OCI-LY1 (cell line): ENCODE measurements around the gene IL21.

Experiments
- H2AFZ ChIP-seq: fragments of 200-600 bp; sonication (generic), shearing (Covaris generic); 2 replicates; pipeline ENCODE4 v1.6.0; 2014; ENCODE audit warnings: antibody characterized with exemption, mild to moderate bottlenecking, low read length
- H3F3A ChIP-seq: fragments of 200-600 bp; sonication (generic), shearing (Covaris generic); 2 replicates; pipeline ENCODE4 v1.6.0; 2014; ENCODE audit warnings: mild to moderate bottlenecking, antibody characterized with exemption, low read length, moderate library complexity; ENCODE audit not compliant: insufficient read depth
- H3K27ac ChIP-seq: fragments of 200-600 bp; sonication (generic); 2 replicates; pipeline ENCODE4 v1.5.1; 2014; ENCODE audit warnings: low read length, mixed run types, mild to moderate bottlenecking, low read depth; ENCODE audit not compliant: poor library complexity, severe bottlenecking
- H3K27me3 ChIP-seq: fragments of 200-600 bp; sonication (generic); 2 replicates; pipeline ENCODE4 v1.6.0; 2014; ENCODE audit warnings: antibody characterized with exemption, mild to moderate bottlenecking, low read length, moderate library complexity; ENCODE audit not compliant: insufficient read depth
- H3K36me3 ChIP-seq: fragments of 200-600 bp; sonication (generic); 2 replicates; pipeline ENCODE4 v1.6.1; 2014; ENCODE audit warnings: mild to moderate bottlenecking, antibody characterized with exemption, low read length, moderate library complexity, mixed read lengths; ENCODE audit not compliant: insufficient read depth
- H3K4me1 ChIP-seq: fragments of 200-600 bp; sonication (generic); 2 replicates; pipeline ENCODE4 v1.5.1; 2014; ENCODE audit warnings: mild to moderate bottlenecking, low read length, moderate library complexity; ENCODE audit not compliant: insufficient read depth, severe bottlenecking
- H3K4me2 ChIP-seq: fragments of 200-600 bp; sonication (generic), shearing (Covaris generic); 2 replicates; pipeline ENCODE4 v1.6.1; 2014; ENCODE audit warnings: low read length
- H3K4me3 ChIP-seq: fragments of 200-600 bp; sonication (generic); 2 replicates; pipeline ENCODE4 v1.5.1; 2014; ENCODE audit warnings: low read length, low read depth, mild to moderate bottlenecking, mixed read lengths; ENCODE audit not compliant: poor library complexity, severe bottlenecking
- H3K79me2 ChIP-seq: fragments of 200-600 bp; shearing (Covaris generic); 2 replicates; pipeline ENCODE4 v1.6.1; 2016; ENCODE audit warnings: mixed run types, low read length, mixed read lengths; ENCODE audit not compliant: insufficient read depth
- H3K9ac ChIP-seq: fragments of 200-600 bp; sonication (generic), shearing (Covaris generic); 2 replicates; pipeline ENCODE4 v1.6.1; 2014; ENCODE audit warnings: mild to moderate bottlenecking, low read length, mixed read lengths
- H3K9me2 ChIP-seq: fragments of 200-600 bp; sonication (generic), shearing (Covaris generic); 2 replicates; pipeline ENCODE4 v1.6.1; 2014; ENCODE audit warnings: low read depth, mild to moderate bottlenecking, low read length, mixed read lengths
- H3K9me3 ChIP-seq: fragments of 200-600 bp; shearing (Covaris generic); 2 replicates; pipeline ENCODE4 v1.6.1; 2014; ENCODE audit warnings: low read length, mixed read lengths
- H4K20me1 ChIP-seq: fragments of 200-600 bp; sonication (generic), shearing (Covaris generic); 2 replicates; pipeline ENCODE4 v1.6.0; 2016; ENCODE audit warnings: mild to moderate bottlenecking, low read length; ENCODE audit not compliant: insufficient read depth
- EZH2 ChIP-seq: fragments of 200-600 bp; sonication (generic), shearing (Covaris generic); IDR thresholded peaks from 2 replicates; pipeline ENCODE4 v1.8.0; 2017; ENCODE audit warnings: borderline replicate concordance, mixed run types, mild to moderate bottlenecking, antibody characterized with exemption, low read length, moderate library complexity, mixed read lengths
- TF ChIP-seq, protein P1 (sequence below): fragments of 200-600 bp; sonication (generic), shearing (Covaris generic); IDR thresholded peaks from 2 replicates; pipeline ENCODE4 v1.5.1; 2017; ENCODE audit warnings: mild to moderate bottlenecking, antibody characterized with exemption, low read length, moderate library complexity, mixed read lengths

The IL21 gene

DNA sequence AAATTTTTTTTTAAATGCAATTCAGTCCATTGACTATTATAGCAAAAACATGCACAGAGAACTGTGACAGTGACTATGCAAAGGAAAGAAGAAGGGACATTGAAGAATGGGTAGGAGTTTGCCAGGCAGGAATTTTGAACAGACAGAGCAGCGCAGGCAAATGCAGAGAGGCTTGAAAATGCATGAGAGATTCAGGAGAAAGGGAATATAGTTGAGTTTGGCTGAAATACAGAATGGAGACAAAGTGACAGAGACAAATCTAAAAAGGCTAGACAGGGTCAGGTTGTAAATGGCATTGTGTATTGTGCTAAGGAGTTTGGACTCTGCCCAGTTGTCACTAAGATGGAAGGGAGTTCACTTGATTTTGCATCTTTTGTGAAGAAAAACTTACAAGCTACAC lies 42.4 kb upstream of the IL21 start:
- Histone ChIP-seq H3K4me2 (no peak overlapping the region), H3K9ac (no peak overlapping the region), H3K79me2 (no peaks in the 10 kb centered on the region), H4K20me1 (no peaks in the 10 kb centered on the region), H3K36me3 (no peaks in the 10 kb centered on the region), H3F3A (no peaks in the 10 kb centered on the region), H3K4me1 (no peaks in the 10 kb centered on the region), H3K27ac (no peak overlapping the region), H3K9me2 (no peaks in the 10 kb centered on the region), H3K27me3 (no peaks in the 10 kb centered on the region), H2AFZ (no peak overlapping the region), H3K4me3 (no peak overlapping the region), H3K9me3 (no peaks in the 10 kb centered on the region)
- no peak for TF ChIP-seq EZH2
- TF ChIP-seq, protein P1, sequence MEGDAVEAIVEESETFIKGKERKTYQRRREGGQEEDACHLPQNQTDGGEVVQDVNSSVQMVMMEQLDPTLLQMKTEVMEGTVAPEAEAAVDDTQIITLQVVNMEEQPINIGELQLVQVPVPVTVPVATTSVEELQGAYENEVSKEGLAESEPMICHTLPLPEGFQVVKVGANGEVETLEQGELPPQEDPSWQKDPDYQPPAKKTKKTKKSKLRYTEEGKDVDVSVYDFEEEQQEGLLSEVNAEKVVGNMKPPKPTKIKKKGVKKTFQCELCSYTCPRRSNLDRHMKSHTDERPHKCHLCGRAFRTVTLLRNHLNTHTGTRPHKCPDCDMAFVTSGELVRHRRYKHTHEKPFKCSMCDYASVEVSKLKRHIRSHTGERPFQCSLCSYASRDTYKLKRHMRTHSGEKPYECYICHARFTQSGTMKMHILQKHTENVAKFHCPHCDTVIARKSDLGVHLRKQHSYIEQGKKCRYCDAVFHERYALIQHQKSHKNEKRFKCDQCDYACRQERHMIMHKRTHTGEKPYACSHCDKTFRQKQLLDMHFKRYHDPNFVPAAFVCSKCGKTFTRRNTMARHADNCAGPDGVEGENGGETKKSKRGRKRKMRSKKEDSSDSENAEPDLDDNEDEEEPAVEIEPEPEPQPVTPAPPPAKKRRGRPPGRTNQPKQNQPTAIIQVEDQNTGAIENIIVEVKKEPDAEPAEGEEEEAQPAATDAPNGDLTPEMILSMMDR: no peak

DNA sequence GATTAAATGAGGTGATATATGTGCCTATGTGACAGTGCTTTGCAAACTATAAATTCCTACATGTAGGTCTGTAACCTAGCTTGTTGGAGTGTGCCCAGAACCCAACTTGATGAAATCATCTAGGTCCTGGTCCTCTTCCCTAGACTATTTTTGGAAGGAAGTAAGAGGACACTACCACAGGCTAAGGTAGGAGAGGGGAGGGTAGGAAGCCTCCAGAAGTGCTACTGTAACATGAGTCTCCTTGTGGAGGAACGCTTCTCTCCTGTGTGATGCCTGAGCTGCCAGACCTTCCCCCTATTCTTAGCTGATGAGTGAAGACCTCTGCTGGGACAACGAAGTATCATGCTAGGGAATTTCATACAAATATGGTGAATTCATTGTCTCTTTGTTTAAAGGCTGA lies 41.8 kb upstream of the IL21 start:
- Histone ChIP-seq H3K9me2 (no peaks in the 10 kb centered on the region), H3K4me1 (no peaks in the 10 kb centered on the region), H3K27me3 (no peaks in the 10 kb centered on the region), H3K9ac (no peak overlapping the region), H3K36me3 (no peaks in the 10 kb centered on the region), H3K9me3 (no peaks in the 10 kb centered on the region), H3K4me3 (no peak overlapping the region), H3K27ac (no peak overlapping the region), H4K20me1 (no peaks in the 10 kb centered on the region), H3F3A (no peaks in the 10 kb centered on the region), H2AFZ (no peak overlapping the region), H3K79me2 (no peaks in the 10 kb centered on the region), H3K4me2 (no peak overlapping the region)
- TF ChIP-seq, protein P1: no peak
- TF ChIP-seq EZH2: no peak

DNA sequence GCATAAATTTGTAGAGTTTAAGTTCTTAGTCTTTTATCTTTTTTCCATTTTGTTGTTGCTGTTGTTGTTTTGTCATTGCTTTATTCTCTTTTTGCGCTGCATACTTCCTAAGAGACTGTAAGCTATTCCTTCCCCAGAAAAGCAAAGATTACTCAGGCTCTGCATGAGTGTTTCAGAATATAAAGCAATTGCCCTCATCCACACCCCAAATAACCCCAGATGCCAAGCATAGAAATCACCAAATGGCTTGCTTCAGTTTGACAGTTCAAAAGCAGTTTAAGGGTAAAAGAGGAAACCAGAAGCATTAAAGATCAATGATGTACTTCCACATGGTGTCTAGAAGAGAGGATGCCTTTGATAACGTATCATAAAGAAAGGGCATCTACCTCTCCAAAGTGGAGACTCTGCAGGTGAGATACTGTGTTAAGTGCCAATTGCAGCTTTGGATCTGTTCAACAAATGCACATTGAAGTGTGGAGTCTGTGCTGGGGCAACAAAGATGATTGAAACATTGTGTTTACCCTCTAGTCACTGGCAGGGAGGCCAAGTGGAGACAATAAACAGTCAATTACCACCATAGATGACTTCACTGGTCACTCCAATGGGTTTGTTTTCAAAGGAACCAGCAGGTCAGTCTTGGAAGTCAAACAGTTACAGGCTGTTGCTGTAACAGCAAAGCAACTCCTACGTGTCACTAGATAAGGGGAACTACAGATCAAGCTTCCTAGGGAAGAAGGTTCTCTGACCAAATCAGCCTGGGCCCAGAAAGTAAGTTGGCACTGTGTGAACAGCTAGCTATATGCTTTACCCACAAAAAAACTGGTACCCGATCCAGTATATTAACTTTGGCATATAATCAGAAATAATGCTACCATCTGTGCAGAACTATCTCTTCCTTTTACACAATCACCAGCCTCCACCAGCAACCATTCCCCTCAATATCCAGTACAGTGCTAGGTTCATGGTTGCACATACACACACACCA lies 40.6 kb upstream of the IL21 start:
- Histone ChIP-seq H3K79me2 (no peaks in the 10 kb centered on the region), H3K4me2 (no peak overlapping the region), H3K27ac (no peak overlapping the region), H3K9me3 (no peaks in the 10 kb centered on the region), H2AFZ (no peak overlapping the region), H3K4me3 (no peak overlapping the region), H3K4me1 (no peaks in the 10 kb centered on the region), H4K20me1 (no peaks in the 10 kb centered on the region), H3K27me3 (no peaks in the 10 kb centered on the region), H3F3A (no peaks in the 10 kb centered on the region), H3K9me2 (no peaks in the 10 kb centered on the region), H3K9ac (no peak overlapping the region), H3K36me3 (no peaks in the 10 kb centered on the region)
- TF ChIP-seq, protein P1: no peak
- TF ChIP-seq EZH2: no peak
